Gastrocnemius medialis (tissue), 4 donors: Measurements from ENCODE around the gene BRICD5. TPM values are rescaled to one million over a fixed set of nuclear protein-coding genes. Genes with fewer than 3 reads are reported as not detected.

Experiments
- ATAC-seq, 2 donors: fragments of 150-250 bp; one replicate each; pipeline ENCODE4 v1.9.1; 2016
- DNase-seq, 2 donors: peaks; one replicate each; pipeline ENCODE4 v3.0.0-alpha.2; 2019
- H3K27ac ChIP-seq, 4 donors: fragments of 200-600 bp; sonication (generic); 1 replicate in 1 of 4; 2 replicates in 3 of 4; pipeline ENCODE4 v1.5.1; 2016 to 2018; ENCODE audit warnings: mild to moderate bottlenecking in 2 of 4, moderate library complexity in 1 of 4
- H3K27me3 ChIP-seq, 3 donors: fragments of 200-600 bp; sonication (generic) in 2 of 3; 1 replicate in 1 of 3; 2 replicates in 2 of 3; pipeline versions ENCODE4 v1.5.1 to v1.6.0; 2016 to 2019; ENCODE audit warnings: mild to moderate bottlenecking in 1 of 3, moderate library complexity in 1 of 3
- H3K36me3 ChIP-seq, 2 donors: fragments of 200-600 bp; sonication (generic) in 1 of 2; one replicate each; pipeline ENCODE4 v1.5.1; 2017 to 2018
- H3K4me1 ChIP-seq, 2 donors: fragments of 200-600 bp; sonication (generic) in 1 of 2; one replicate each; pipeline ENCODE4 v1.5.1; 2016 to 2017; ENCODE audit warnings: mild to moderate bottlenecking in 2 of 2
- H3K4me3 ChIP-seq, 4 donors: fragments of 200-600 bp; sonication (generic) in 3 of 4; 1 replicate in 1 of 4; 2 replicates in 3 of 4; pipeline ENCODE4 v1.5.1; 2016 to 2019; ENCODE audit warnings: mild to moderate bottlenecking in 2 of 4
- H3K9me3 ChIP-seq, 3 donors: fragments of 200-600 bp; sonication (generic) in 2 of 3; 1 replicate in 1 of 3; 2 replicates in 2 of 3; pipeline ENCODE4 v1.5.1; 2016 to 2019
- CTCF ChIP-seq, 5 experiments: fragments of 450-650 bp in 3 of 5; fragments of 200-600 bp in 2 of 5; sonication (generic) in 2 of 5; IDR thresholded peaks in 4 of 5; conservative IDR thresholded peaks in 1 of 5; 1 replicate in 4 of 5; 2 replicates in 1 of 5; pipeline ENCODE4 v1.5.1; 2016 to 2019; ENCODE audit warnings: antibody characterized with exemption in 5 of 5, mild to moderate bottlenecking in 3 of 5, moderate library complexity in 3 of 5
- POLR2A ChIP-seq, 2 donors: fragments of 450-650 bp; IDR thresholded peaks; one replicate each; pipeline ENCODE4 v1.6.1; 2017; ENCODE audit warnings: antibody characterized with exemption in 2 of 2, mild to moderate bottlenecking in 2 of 2, moderate library complexity in 2 of 2
- in situ Hi-C, 4 donors: fragments of 200-750 bp; cut with MboI; loops; one replicate each; pipeline versions ENCODE4 v1.15.0 to v1.8.0; 2017; ENCODE audit warnings: low sequenced_read_pairs in 4 of 4
- intact Hi-C: fragments of 100-400 bp; cut with DNase I; formaldehyde crosslinking; loops from one replicate; pipeline ENCODE4 v1.15.1; 2023; ENCODE audit warnings: low total_unique reads
- total RNA-seq, 4 donors: library from RNA; depleted of rRNA; stranded (reverse); fragments of >200 nt; gene quantifications; one replicate each; pipeline versions ENCODE4 v1.1.0 to v1.2.3, GENCODE V29; 2016

Gene BRICD5
- total RNA-seq, 4 donors from 2014 or later, result 0.15 to 2.2 (median 1.4) TPM

- H3K4me1 ChIP-seq, result peaks cover 11 to 16% of the 10 kb centered on the region in 2 donors
- peaks cover 0 to 11% of the 10 kb centered on the region in 2 donors for H3K36me3 ChIP-seq
- DNase-seq (peak; percentile 43 to 71), ATAC-seq (peak; percentile 65 to 67)
- no peaks in the 10 kb centered on the region for H3K27me3 ChIP-seq
- peak overlapping the region; percentile 78 to 98 (median 93) for H3K4me3 ChIP-seq
- no peaks in the 10 kb centered on the region for H3K9me3 ChIP-seq
- H3K27ac ChIP-seq, result peak overlapping the region; percentile 85 to 96 (median 94)
- in situ Hi-C loops (no loop called here), intact Hi-C loops (loop anchor here (1.0 kb wide), 3 partner anchors 9 to 27 kb away; partner anchors contain the start of genes ECI1 and MLST8)
- TF ChIP-seq POLR2A (IDR thresholded peaks at IDR 0.05) (no peak), CTCF (IDR thresholded peaks at IDR 0.05 in 4 of 5, conservative IDR thresholded peaks at IDR 0.05 in 1 of 5) (peak in 3 of 5 experiments; percentile 11 to 33 (median 23))
These were observed 13.4 kb upstream of the BRICD5 start for GRCh38 chr16:2223942-2224486.

- peak in 2 of 5 experiments; percentile 23 to 37 for TF ChIP-seq CTCF (IDR thresholded peaks at IDR 0.05 in 4 of 5, conservative IDR thresholded peaks at IDR 0.05 in 1 of 5)
- TF ChIP-seq POLR2A (IDR thresholded peaks at IDR 0.05), result peak; percentile 97 to 98
- peak within 1 kb of the TSS; percentile 78 to 98 (median 93) for H3K4me3 ChIP-seq
- H3K27ac ChIP-seq, result peak within 1 kb of the TSS; percentile 85 to 96 (median 94)
- H3K36me3 ChIP-seq, result peaks cover 0 to 5% of the 10 kb centered on the region in 2 donors
- H3K27me3 ChIP-seq, result no peaks in the 10 kb centered on the region
- DNase-seq (peak; percentile 99 to 100), ATAC-seq (peak; percentile 97)
- in situ Hi-C loops, result no loop called here
- peaks cover 11 to 16% of the 10 kb centered on the region in 2 donors for H3K4me1 ChIP-seq
- H3K9me3 ChIP-seq, result no peaks in the 10 kb centered on the region
- intact Hi-C loops, result loop anchor here (1.0 kb wide), 2 partner anchors 8 to 18 kb away; partner anchors contain the start of gene MLST8
These were observed 12.7 kb upstream of the BRICD5 start, which contains the start of gene E4F1 for GRCh38 chr16:2223221-2223941. Gene E4F1, plus strand, starts transcription at chr16:2223591. Its CDS starts 23 bp downstream, at chr16:2223614.

GRCh38 chr16:2216330-2216729 lies 5.7 kb upstream of the BRICD5 start:
- H3K4me1 ChIP-seq, result peaks cover 23 to 27% of the 10 kb centered on the region in 2 donors
- TF ChIP-seq POLR2A (IDR thresholded peaks at IDR 0.05) (no peak), CTCF (IDR thresholded peaks at IDR 0.05 in 4 of 5, conservative IDR thresholded peaks at IDR 0.05 in 1 of 5) (no peak)
- DNase-seq, result no peak
- intact Hi-C loops, result loop anchor here (10.0 kb wide), 1 partner anchor 442 kb away; the partner anchor contains the start of genes EME2, MRPS34 and NME3
- in situ Hi-C loops, result no loop called here
- peak overlapping the region; percentile 88 to 98 (median 92) for H3K27ac ChIP-seq
- no peak for ATAC-seq
- no peak overlapping the region for H3K4me3 ChIP-seq
- H3K9me3 ChIP-seq, result no peaks in the 10 kb centered on the region
- no peaks in the 10 kb centered on the region for H3K36me3 ChIP-seq
- no peaks in the 10 kb centered on the region for H3K27me3 ChIP-seq

GRCh38 chr16:2214719-2214968 lies 4.0 kb upstream of the BRICD5 start, which contains the start of gene PGP:
Gene PGP, minus strand, starts transcription at chr16:2214840. Its CDS starts 63 bp downstream, at chr16:2214777.
- peak within 1 kb of the TSS; percentile 90 to 98 (median 92) for H3K27ac ChIP-seq
- H3K27me3 ChIP-seq, result no peaks in the 10 kb centered on the region
- DNase-seq (no peak), ATAC-seq (no peak)
- intact Hi-C loops, result loop anchor here (1.0 to 10.0 kb wide), 2 partner anchors 9 to 440 kb away; partner anchors contain the start of genes EME2, MLST8, MRPS34 and NME3
- H3K9me3 ChIP-seq, result no peaks in the 10 kb centered on the region
- H3K4me1 ChIP-seq, result peaks cover 36 to 42% of the 10 kb centered on the region in 2 donors
- H3K4me3 ChIP-seq, result peak within 1 kb of the TSS; percentile 59 to 80 (median 65)
- TF ChIP-seq POLR2A (IDR thresholded peaks at IDR 0.05) (no peak), CTCF (IDR thresholded peaks at IDR 0.05 in 4 of 5, conservative IDR thresholded peaks at IDR 0.05 in 1 of 5) (no peak)
- in situ Hi-C loops, result no loop called here
- H3K36me3 ChIP-seq, result peaks cover 0 to 4% of the 10 kb centered on the region in 2 donors
